GM19468 (cell line): ENCODE results near the gene NR6A1.

Experiments
- ATAC-seq: cut with Tn5 transposase; IDR thresholded peaks from one replicate; pipeline ENCODE4 v1.9.1; 2021; ENCODE audit warnings: mild to moderate bottlenecking, moderate library complexity, moderate number of reproducible peaks; ENCODE audit not compliant: unreplicated experiment; ENCODE audit errors: extremely low read depth

NR6A1 gene

GRCh38 chr9:124513376-124513994 lies 257.6 kb downstream of the NR6A1 start:
- ATAC-seq: no peak

- no peak for ATAC-seq
These were observed 258.3 kb downstream of the NR6A1 start for GRCh38 chr9:124512806-124513204.

DNA sequence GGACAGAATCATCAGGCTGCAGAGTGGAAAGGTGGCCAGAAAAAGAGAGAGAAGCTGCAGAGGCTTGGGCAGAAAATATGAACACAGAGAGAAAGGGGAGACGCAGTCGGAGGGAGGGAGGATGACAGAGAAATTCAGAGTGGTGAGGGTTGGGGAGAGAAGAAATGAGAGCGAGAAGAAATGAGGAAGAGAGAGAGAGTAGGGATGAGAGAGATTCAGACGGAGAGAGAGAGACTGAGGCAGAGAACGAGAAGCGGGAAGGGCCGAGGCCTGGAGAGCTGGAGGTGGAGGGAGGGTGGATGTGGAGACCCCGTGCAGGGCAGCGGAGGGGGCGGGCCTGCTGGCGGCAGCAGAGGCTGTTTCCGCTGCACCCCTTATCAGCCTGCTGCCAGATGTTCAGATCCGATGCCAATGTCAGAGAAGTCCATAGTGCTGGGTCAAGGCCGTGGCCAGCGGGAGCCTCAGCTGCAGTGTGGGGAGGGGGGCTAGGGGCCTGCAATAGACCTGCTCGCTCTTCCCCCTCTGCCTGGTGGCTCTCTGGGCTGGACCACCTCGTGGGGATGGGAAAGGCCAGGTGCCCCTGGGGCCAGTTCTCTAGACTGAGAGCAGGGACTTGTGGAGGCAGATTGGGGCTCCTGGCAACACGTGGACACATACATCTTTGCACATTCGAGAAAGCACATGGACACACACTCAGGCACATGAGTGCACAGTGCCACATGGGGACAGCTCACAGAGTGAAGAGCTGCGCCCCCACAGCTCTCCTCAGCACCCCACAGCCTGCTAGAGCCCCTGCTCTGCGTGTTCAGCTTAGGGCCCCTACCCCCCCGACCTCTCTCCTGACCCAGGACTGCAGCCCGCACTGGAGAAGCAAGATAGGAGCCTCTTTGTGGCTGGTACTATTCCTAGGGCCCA lies 259.0 kb downstream of the NR6A1 start:
- ATAC-seq: no peak

GRCh38 chr9:124511426-124511840 lies 259.7 kb downstream of the NR6A1 start:
- no peak for ATAC-seq

DNA sequence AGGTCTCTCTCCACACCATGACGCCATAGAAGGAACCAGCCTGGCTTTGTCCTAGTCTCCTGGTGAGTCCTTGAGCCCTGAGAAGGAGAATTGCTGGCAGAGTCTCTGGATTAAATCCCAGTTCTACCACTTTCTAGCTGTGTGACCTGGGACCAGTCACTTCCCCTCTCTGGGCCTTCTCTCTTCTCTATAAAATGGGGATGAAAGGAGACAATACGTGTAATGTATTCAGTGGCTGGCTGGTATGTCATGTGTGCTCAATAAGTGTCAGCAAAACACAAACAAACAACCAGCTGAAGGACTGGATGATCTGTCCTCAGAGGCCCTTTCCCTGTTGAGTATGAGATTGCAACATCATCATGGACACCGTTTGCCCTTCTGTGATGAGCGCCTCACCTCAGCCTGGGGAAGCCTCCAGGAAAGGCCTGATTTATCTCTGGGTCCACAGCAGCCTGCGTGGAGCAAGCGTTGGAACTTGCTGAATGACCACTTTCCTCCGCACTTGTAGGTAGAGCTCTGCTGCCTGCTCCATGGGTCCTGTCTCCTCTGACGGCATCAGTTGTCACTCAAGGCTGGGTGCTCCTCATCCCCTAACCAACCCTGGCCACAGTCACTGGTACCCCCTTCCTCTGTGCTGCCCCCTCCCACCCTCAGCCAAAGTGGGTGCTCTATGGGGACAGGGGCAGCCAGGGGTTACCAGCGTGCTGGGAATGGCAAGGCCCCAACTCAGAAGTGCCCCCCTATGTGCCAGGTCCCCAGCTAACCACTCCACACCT lies 260.3 kb downstream of the NR6A1 start:
- ATAC-seq: no peak

- ATAC-seq: no peak
These were observed 263.2 kb downstream of the NR6A1 start for GRCh38 chr9:124507880-124508423.

DNA sequence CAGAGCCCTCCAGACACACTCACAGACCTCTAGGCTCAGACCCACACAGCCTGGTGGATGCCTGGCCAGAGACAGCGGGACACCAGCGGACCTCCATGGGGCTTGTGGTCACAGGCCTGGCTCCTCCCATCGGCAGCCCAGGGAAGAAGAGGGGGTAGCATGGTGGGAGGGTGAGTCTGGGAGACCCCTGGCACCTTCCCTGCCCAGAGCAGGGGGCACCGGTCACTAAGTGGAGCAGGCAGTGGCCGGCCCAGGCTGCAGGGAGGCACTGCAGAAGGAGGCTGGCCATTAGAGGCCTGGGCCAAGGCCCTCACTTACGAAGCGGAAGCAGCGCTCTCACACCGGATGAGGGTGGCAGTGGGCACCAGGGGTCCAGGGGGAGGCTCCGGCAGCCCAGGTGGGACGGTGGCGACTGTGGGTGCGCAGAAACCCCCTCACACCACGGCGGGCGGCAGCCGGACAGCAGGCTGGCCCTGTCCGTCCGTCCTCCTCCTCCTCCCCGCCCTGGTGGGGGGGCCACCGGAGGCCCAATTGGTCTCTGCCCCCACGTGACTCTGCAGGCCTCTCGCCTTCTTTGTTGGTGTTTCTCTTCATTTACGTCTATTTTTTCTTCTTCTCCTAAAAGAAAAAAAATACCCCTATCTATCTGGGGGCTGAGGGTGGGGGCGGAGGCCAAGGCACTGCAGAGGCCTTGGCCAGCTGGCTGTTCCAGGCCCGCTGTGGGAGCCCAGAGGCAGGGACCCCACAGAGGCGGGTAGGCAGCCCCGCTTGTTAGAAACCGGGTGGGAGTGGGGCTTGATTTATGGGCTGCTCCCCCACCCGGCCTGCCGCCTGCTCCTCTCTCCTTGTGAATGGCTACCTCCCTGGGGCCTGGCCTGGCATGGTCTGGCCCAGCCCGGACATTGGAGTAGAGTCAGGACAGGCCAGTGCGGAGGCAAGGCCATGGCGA lies 263.9 kb downstream of the NR6A1 start, which contains the start of gene NR5A1:
Gene NR5A1, minus strand, starts transcription at position 469 of the 949 bp plus-strand sequence. CDS start 4,004 bp downstream, outside the sequence.
- ATAC-seq: no peak

DNA sequence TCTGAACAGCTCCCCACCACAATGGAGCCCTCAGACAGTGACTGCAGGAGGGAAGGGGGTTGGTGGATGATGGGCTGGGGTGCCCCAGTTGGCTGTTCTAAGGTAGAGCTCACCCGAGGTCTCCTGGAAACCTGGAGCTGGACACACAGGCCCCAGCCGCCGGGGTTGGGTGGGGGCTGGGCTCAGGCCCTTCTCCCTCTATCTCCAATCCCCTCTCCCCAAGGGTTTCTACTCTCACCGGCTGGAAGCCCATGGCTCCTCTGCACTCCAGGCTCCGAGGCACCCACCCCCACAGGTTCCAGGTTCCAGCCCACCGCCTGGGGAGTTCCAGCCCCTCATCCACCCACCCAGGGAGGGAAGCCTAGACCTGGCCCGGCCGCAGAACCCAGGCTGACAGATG lies 264.7 kb downstream of the NR6A1 start:
- ATAC-seq: no peak

GRCh38 chr9:124505901-124506346 lies 265.2 kb downstream of the NR6A1 start:
- ATAC-seq: no peak

GRCh38 chr9:124505006-124505900 lies 265.9 kb downstream of the NR6A1 start:
- ATAC-seq: no peak

GRCh38 chr9:124504530-124505005 lies 266.5 kb downstream of the NR6A1 start:
- ATAC-seq: no peak

- no peak for ATAC-seq
These were observed 267.2 kb downstream of the NR6A1 start for GRCh38 chr9:124503713-124504529.

DNA sequence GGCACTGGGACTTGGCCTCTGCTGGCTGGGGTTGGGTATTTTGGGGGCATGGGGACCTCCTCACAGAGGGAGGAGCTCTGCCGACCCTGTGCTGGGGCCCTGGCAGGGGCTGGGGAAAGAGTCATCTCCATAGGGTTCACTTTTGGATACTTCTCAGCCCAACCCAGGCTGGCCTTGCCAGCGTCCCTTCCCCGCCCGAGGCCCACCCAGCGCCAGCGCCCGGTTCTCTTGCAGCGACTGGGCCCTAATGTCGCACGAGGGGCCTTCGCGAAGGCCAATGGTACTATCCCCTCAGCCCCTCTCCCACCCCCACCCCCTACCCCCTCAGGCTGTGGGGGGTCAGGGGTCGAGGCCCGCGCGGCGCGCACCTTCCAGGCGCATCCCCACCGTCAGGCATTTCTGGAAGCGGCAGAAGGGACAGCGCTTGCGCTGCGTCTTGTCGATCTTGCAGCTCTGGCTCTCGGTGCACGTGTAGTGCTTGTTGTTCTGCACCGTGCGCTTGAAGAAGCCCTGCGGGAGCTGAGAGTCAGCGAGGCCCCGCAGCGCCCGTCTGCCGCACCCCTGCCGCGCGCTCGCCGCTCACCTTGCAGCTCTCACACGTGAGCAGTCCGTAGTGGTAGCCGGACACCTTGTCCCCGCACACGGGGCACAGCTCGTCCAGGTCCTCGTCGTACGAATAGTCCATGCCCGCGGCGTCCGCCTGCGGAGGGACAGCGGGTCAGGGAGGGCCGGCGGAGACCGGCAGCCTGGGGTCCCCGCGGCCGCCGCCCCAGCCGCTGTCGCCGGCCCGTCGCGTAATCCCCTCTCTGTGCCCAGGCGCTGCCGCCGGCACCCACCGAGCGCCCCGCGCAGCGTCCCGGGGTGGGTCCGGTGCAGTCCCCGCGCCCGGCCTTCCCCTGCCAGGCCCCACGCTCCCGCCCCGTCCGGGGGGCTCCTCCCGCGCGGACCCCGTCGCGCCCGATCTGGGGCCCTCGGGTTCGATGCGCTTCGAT lies 268.1 kb downstream of the NR6A1 start:
- ATAC-seq: no peak

DNA sequence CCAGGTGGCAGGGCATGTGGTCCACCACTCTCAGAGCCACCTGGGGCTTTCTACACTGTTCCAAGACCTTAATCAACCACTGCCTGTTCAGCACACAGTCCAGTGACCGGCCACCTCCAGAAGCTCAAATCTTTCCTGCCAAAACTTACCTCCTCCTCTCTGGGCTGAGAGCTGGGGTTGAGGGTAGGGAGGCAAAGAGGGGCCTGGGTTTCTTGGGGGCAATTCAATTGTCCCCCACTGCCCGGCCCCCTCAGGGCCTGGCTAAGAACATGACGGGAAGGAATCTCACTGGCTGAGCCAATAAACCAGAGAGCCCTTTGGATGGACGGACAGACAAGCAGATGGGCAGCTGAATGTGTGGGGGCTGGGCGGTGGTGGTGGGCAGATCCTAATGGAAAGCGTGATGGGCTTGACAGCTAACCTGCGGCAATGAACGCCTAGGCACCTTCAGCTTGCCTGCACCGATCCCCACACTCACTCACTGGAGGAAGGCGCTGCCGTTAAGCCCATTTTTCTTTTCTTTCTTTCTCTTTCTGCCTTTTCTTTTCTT lies 269.3 kb downstream of the NR6A1 start:
- ATAC-seq: no peak

DNA sequence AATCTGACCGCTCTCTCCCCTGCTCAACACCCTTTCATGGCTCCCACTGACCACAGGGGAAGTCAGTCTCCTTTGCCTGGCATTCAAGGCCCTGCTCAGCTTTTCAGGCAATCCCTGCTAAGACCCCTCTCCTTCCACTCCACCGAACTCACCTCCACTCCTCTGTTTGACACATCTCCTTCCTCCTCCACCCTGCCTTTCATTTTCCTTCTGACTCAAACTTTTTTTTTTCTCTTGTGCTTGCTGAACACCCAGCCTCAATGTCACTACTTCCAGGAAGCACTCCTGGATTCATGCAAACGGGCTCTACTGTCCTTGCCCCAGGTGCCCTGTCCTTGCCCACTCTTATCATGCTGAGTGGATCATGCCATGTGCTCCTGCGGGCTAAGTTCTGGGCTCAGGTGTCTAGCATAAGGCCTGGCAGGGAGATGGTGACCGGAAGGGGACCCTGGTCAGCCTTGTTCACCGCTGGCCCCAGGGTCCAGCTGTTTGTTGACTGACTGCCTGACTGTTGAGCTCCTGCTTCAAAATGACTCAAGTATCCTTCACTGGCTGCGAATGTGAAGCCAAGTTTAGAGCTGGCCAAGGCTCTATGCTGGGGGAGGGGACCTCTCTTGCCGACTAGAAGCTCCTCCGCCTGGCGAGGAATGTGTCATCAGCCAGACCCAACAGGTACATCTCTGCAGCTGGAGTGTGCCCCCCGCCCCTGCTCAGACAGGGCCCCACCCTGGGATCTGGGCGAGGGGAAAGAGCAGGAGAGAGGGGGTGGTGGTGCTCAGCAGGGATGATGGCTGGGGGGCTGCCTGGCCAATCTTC lies 270.1 kb downstream of the NR6A1 start:
- ATAC-seq: no peak
